AG10803 (cell line): ENCODE results near the gene NEK2.
A peak's percentile ranks its signal among the peaks of the same experiment; 100 is the strongest.

Experiments used
- DNase-seq: peaks from one replicate; pipeline ENCODE4 v3.0.0; 2010; ENCODE audit warnings: low read depth
- H3K4me3 ChIP-seq: 2 replicates; pipeline ENCODE4 v1.5.1; 2011; ENCODE audit warnings: mild to moderate bottlenecking, low read length, control low read depth
- TF ChIP-seq, protein P1 (sequence below): conservative IDR thresholded peaks from 2 replicates; pipeline ENCODE4 v1.5.1; 2011; ENCODE audit warnings: mild to moderate bottlenecking, low read length, control low read depth, inconsistent platforms

NEK2 gene

GRCh38 chr1:211680752-211681327 lies 5.4 kb upstream of the NEK2 start:
- TF ChIP-seq, protein P1, sequence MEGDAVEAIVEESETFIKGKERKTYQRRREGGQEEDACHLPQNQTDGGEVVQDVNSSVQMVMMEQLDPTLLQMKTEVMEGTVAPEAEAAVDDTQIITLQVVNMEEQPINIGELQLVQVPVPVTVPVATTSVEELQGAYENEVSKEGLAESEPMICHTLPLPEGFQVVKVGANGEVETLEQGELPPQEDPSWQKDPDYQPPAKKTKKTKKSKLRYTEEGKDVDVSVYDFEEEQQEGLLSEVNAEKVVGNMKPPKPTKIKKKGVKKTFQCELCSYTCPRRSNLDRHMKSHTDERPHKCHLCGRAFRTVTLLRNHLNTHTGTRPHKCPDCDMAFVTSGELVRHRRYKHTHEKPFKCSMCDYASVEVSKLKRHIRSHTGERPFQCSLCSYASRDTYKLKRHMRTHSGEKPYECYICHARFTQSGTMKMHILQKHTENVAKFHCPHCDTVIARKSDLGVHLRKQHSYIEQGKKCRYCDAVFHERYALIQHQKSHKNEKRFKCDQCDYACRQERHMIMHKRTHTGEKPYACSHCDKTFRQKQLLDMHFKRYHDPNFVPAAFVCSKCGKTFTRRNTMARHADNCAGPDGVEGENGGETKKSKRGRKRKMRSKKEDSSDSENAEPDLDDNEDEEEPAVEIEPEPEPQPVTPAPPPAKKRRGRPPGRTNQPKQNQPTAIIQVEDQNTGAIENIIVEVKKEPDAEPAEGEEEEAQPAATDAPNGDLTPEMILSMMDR = peak; percentile 72
- no peak overlapping the region for H3K4me3 ChIP-seq
- peak; percentile 85 for DNase-seq

- TF ChIP-seq, protein P1 = no peak
- H3K4me3 ChIP-seq = no peak overlapping the region
- DNase-seq = no peak
Observed at GRCh38 chr1:211677659-211678058, 2.2 kb upstream of the NEK2 start.

DNA sequence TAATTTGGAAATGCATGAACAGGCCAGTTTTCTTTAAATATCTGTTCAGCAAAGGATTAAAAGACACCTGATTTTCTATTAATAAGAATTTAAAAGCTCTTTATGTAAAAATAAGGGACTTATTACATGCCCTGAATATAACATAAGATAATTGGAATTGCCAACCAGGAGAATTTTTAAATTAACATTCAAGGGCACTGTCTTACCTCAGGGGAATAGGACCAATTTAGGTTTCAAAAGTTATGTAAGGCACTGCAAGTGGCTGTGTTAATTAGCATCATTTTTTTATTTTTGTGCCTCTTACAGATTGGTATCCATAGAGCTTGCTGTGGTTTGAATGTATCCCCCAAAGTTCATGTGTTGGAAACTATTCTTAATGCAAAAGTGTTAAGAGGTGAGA lies 1.3 kb upstream of the NEK2 start:
- TF ChIP-seq, protein P1 = no peak
- no peak overlapping the region for H3K4me3 ChIP-seq
- DNase-seq = no peak

GRCh38 chr1:211676106-211676583 lies 724 bp upstream of the NEK2 start:
- DNase-seq = no peak
- TF ChIP-seq, protein P1 = no peak
- peak overlapping the region; percentile 85 for H3K4me3 ChIP-seq

DNA sequence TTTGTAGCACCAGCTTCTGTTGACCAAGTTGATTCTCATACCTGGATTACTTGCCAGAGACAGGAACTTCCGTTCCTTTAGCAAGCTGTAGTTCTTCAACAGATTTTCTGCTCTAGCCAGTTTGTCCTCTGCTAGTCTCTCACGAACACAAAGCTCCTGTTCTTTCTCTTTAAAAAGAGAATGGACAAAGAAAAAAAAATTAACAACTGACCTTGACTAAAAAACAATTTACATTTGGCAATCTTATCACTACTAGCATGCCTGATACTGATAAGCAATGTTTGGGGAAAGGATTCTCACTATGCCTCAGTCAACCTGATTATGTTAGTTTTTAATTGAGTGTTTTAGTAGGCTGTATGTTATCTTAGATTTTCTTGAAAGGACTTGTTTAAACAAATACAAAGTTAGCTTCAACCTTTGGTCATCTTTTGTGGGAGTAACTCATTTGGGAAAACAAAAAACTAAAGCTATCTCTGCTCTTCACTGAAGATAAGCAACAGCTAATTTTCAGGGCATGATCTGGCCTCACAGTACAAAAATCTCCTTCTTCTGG lies 8.3 kb downstream of the NEK2 start:
- H3K4me3 ChIP-seq = no peak overlapping the region
- TF ChIP-seq, protein P1 = no peak
- DNase-seq = no peak

DNA sequence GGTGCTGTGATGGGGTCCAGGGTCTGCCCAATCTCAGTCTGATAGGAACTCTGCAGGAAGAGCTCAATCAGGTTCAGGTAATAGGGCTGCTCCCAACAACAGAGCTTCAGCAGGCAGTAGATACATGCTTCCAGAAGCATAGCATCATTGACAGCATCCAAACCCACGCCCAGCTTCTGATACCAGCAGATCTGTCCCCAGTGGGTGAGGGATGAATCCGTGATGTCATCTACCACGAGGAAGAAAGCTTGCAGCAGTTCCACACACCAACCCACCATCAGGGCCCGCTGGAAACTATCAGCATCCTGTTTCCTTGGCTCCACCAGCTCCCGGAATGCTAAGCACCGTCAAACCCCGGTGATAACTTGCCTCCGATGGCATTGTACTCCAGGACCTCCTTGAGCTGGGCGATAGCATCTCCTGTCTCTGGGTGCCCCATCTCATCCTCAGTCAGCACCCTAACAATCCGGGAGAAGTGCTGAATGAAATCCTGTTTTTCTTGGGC lies 14.7 kb downstream of the NEK2 start:
- TF ChIP-seq, protein P1 = no peak
- H3K4me3 ChIP-seq = no peak overlapping the region
- DNase-seq = no peak

DNA sequence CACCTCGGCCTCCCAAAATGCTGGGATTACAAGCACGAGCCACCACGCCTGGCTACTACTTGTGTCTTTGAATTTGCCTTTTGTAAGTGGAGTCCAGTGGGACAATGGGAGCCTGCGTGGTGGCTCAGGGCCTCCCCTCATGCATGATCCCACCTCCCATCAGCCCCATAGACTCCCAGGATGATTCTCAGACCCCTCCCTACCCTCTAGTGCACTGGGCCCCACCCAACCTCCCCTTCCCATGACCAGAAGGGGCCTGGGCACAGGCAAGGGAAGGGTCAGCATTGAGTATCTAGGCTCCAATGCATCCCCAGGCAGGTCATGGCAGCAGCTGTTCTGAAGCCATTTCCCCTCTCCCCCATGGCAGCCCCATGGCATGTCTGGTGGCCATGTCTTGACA lies 18.7 kb downstream of the NEK2 start:
- TF ChIP-seq, protein P1 = no peak
- H3K4me3 ChIP-seq = no peak overlapping the region
- DNase-seq = no peak
